Measurements from ENCODE around the gene USP31. TPM values are rescaled to one million over a fixed set of nuclear protein-coding genes. Genes with fewer than 3 reads are reported as not detected.

USP31 gene
- polyA plus RNA-seq, 2 of the 4 experiments (the other 2 are of a cell fraction) = 8.3 to 18.0 TPM

DNA sequence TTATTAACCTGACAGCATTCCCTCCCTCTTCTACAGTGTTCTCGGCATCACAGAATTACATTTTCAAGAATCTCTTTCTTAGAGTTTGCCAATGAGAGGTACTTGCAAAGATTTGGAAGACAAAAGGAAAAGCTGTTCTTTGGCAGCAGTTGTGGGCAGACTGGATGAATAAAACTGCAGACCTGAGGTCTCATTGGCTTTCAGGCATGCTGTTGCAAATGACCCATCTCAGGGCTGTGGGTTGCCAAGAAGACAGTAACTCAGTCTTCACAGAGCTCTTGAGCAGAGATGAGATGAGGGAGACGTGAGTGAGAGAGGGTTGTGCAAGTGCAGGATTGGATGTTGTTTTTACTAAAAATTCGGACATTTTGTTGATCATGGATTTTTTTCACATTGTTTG is 11.3 kb upstream of the USP31 start:
- no peak for ATAC-seq
- Histone ChIP-seq H3K4me1 (no peaks in the 10 kb centered on the region), H3K9me3 (0 out of 3 replicates have a peak, but pooled peaks cover 2% of the 10 kb centered on the region), H3K4me2 (no peak overlapping the region), H3K4me3 (no peak overlapping the region), H3K27ac (no peak overlapping the region)
- no peak for DNase-seq (ENCODE audit: low read depth in 1 of 2, low spot score in 1 of 2)
- TF ChIP-seq NFE2L2 (conservative IDR thresholded peaks at IDR 0.05; ENCODE audit: low read length) (no peak), NPAS2 (CRISPR knock-in tag; IDR thresholded peaks at IDR 0.05; ENCODE audit: borderline replicate concordance) (no peak), HOXB5 (CRISPR knock-in tag; IDR thresholded peaks at IDR 0.05) (no peak), POLR2A (IDR thresholded peaks at IDR 0.05; ENCODE audit: low read length) (no peak), FOSL2 (IDR thresholded peaks at IDR 0.05) (no peak), FOSL2 (CRISPR knock-in tag; IDR thresholded peaks at IDR 0.05) (no peak), ZFP36 (IDR thresholded peaks at IDR 0.05; ENCODE audit: borderline replicate concordance, partially characterized antibody) (no peak), RARB (CRISPR knock-in tag; IDR thresholded peaks at IDR 0.05) (no peak), SMC3 (IDR thresholded peaks at IDR 0.05) (no peak), HEYL (CRISPR knock-in tag; IDR thresholded peaks at IDR 0.05) (no peak), TFCP2L1 (CRISPR knock-in tag; IDR thresholded peaks at IDR 0.05) (no peak), EHF (CRISPR knock-in tag; IDR thresholded peaks at IDR 0.05) (no peak), CBX8 (IDR thresholded peaks at IDR 0.05) (no peak), JUN (IDR thresholded peaks at IDR 0.05) (no peak), RCOR1 (IDR thresholded peaks at IDR 0.05; ENCODE audit: low read depth, low read length) (no peak), SREBF2 (IDR thresholded peaks at IDR 0.05) (no peak)
- TF ChIP-seq, protein P1, sequence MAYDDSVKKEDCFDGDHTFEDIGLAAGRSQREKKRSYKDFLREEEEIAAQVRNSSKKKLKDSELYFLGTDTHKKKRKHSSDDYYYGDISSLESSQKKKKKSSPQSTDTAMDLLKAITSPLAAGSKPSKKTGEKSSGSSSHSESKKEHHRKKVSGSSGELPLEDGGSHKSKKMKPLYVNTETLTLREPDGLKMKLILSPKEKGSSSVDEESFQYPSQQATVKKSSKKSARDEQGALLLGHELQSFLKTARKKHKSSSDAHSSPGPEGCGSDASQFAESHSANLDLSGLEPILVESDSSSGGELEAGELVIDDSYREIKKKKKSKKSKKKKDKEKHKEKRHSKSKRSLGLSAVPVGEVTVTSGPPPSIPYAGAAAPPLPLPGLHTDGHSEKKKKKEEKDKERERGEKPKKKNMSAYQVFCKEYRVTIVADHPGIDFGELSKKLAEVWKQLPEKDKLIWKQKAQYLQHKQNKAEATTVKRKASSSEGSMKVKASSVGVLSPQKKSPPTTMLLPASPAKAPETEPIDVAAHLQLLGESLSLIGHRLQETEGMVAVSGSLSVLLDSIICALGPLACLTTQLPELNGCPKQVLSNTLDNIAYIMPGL (CRISPR knock-in tag; IDR thresholded peaks at IDR 0.05; ENCODE audit: borderline replicate concordance) = no peak
- TF ChIP-seq, protein P2, sequence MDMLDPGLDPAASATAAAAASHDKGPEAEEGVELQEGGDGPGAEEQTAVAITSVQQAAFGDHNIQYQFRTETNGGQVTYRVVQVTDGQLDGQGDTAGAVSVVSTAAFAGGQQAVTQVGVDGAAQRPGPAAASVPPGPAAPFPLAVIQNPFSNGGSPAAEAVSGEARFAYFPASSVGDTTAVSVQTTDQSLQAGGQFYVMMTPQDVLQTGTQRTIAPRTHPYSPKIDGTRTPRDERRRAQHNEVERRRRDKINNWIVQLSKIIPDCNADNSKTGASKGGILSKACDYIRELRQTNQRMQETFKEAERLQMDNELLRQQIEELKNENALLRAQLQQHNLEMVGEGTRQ (IDR thresholded peaks at IDR 0.05) = no peak
- TF ChIP-seq, protein P3, sequence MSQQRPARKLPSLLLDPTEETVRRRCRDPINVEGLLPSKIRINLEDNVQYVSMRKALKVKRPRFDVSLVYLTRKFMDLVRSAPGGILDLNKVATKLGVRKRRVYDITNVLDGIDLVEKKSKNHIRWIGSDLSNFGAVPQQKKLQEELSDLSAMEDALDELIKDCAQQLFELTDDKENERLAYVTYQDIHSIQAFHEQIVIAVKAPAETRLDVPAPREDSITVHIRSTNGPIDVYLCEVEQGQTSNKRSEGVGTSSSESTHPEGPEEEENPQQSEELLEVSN (IDR thresholded peaks at IDR 0.05; ENCODE audit: borderline replicate concordance, low read depth) = no peak
- TF ChIP-seq, protein P4, sequence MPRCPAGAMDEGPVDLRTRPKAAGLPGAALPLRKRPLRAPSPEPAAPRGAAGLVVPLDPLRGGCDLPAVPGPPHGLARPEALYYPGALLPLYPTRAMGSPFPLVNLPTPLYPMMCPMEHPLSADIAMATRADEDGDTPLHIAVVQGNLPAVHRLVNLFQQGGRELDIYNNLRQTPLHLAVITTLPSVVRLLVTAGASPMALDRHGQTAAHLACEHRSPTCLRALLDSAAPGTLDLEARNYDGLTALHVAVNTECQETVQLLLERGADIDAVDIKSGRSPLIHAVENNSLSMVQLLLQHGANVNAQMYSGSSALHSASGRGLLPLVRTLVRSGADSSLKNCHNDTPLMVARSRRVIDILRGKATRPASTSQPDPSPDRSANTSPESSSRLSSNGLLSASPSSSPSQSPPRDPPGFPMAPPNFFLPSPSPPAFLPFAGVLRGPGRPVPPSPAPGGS (IDR thresholded peaks at IDR 0.05) = no peak
- 31% methylated on average over 3 of the region's 3 CpGs for WGBS (ENCODE audit: missing lambda C conversion rate)
- ChIA-PET POLR2A (no interaction called here), CTCF (interaction anchor here (1.3 to 1.6 kb wide), 3 partner anchors 9 to 22 kb away, joined by 3 to 5 read pairs (median 3); partner anchors contain the start of gene SCNN1G)
- no peak for FAIRE-seq

DNA sequence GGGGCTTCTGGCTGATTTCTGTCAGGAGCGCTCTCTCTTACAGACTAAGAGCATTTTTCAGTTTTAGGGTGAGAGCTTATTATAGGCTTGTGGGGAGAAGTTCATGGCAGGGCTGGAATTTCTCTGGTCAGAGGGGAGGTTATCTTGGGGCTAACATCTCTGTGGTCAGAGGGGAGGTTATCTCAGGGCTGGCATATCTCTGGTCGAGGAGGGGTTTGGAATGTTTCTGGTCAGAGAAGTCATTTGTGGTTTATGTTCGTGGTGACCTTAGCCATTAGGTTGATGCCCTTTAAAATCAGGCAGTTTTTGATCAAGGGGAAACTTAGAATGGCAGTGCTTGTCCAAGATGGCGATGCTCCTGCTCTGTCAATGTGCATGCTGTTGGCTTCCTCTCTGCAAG is 10.8 kb upstream of the USP31 start:
- no peak overlapping the region for H3K4me2 ChIP-seq
- ChIA-PET POLR2A (no interaction called here), CTCF (interaction anchor here (1.3 to 1.6 kb wide), 4 partner anchors 9 to 275 kb away, joined by 3 to 5 read pairs (median 4); partner anchors contain the start of gene SCNN1G)
- no peak overlapping the region for H3K4me3 ChIP-seq
- H3K27ac ChIP-seq = no peak overlapping the region
- no peaks in the 10 kb centered on the region for H3K4me1 ChIP-seq
- TF ChIP-seq PHF8 (IDR thresholded peaks at IDR 0.05; ENCODE audit: borderline replicate concordance, low read depth) = no peak
- no peak for TF ChIP-seq NR3C1 (IDR thresholded peaks at IDR 0.05)
- TF ChIP-seq HDAC2 (IDR thresholded peaks at IDR 0.05) = no peak
- no peak for TF ChIP-seq EP300 (IDR thresholded peaks at IDR 0.05)
- TF ChIP-seq, protein P5, sequence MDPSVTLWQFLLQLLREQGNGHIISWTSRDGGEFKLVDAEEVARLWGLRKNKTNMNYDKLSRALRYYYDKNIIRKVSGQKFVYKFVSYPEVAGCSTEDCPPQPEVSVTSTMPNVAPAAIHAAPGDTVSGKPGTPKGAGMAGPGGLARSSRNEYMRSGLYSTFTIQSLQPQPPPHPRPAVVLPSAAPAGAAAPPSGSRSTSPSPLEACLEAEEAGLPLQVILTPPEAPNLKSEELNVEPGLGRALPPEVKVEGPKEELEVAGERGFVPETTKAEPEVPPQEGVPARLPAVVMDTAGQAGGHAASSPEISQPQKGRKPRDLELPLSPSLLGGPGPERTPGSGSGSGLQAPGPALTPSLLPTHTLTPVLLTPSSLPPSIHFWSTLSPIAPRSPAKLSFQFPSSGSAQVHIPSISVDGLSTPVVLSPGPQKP (IDR thresholded peaks at IDR 0.05; ENCODE audit: low read depth, low read length) = no peak
- TF ChIP-seq, protein P6, sequence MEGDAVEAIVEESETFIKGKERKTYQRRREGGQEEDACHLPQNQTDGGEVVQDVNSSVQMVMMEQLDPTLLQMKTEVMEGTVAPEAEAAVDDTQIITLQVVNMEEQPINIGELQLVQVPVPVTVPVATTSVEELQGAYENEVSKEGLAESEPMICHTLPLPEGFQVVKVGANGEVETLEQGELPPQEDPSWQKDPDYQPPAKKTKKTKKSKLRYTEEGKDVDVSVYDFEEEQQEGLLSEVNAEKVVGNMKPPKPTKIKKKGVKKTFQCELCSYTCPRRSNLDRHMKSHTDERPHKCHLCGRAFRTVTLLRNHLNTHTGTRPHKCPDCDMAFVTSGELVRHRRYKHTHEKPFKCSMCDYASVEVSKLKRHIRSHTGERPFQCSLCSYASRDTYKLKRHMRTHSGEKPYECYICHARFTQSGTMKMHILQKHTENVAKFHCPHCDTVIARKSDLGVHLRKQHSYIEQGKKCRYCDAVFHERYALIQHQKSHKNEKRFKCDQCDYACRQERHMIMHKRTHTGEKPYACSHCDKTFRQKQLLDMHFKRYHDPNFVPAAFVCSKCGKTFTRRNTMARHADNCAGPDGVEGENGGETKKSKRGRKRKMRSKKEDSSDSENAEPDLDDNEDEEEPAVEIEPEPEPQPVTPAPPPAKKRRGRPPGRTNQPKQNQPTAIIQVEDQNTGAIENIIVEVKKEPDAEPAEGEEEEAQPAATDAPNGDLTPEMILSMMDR (IDR thresholded peaks at IDR 0.05) = no peak
- TF ChIP-seq, protein P7, sequence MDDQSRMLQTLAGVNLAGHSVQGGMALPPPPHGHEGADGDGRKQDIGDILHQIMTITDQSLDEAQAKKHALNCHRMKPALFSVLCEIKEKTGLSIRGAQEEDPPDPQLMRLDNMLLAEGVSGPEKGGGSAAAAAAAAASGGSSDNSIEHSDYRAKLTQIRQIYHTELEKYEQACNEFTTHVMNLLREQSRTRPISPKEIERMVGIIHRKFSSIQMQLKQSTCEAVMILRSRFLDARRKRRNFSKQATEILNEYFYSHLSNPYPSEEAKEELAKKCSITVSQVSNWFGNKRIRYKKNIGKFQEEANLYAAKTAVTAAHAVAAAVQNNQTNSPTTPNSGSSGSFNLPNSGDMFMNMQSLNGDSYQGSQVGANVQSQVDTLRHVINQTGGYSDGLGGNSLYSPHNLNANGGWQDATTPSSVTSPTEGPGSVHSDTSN (IDR thresholded peaks at IDR 0.05) = no peak
- no peak for TF ChIP-seq CHD2 (IDR thresholded peaks at IDR 0.05; ENCODE audit: low read length, partially characterized antibody)
- no peak for TF ChIP-seq JUN (IDR thresholded peaks at IDR 0.05)
- no peak for TF ChIP-seq TP53 (CRISPR knock-in tag; IDR thresholded peaks at IDR 0.05)
- H3K9me3 ChIP-seq = no peaks in the 10 kb centered on the region
- no peak for FAIRE-seq
- no peak for DNase-seq (ENCODE audit: low read depth in 1 of 2, low spot score in 1 of 2)
- no peak for ATAC-seq
- WGBS (ENCODE audit: missing lambda C conversion rate) = 36% methylated on average over 4 of the region's 4 CpGs

Data from A549 (cell line).